ENCODE measurements around the gene FUNDC2.

Gene FUNDC2

DNA sequence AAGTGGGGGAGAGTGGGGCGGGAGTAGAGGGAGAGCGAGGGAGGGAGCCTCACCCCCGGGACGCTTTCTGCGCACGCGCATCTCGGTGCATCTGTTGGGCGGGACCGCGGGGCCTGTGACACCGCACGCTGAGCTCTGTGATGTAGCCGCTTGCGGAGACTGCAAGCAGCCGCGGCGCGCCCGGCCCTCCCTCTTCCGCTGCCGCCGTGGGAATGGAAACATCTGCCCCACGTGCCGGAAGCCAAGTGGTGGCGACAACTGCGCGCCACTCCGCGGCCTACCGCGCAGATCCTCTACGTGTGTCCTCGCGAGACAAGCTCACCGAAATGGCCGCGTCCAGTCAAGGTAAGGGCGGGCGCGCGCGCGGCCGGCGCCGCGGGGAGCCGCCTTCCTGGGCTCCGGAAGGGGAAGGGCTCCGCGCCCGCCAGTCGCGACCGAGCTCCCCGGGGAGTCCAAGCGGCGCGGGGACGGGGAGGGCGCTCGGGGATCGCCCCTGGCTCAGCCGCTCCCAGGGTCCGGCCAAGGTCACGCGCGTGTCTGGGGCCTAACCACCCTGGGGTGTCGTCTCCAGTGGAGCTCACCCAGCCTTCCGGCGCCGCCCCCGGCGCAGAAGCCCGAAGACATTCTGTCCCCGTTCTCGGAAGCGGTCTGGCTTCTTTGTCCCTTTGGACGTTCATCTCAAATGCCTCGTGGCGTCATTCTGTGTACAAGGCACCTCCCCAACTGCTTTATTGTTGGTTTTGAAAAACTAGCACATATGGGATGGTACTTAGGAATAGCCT lies at the start of gene FUNDC2:
FUNDC2 (plus strand) TSS at position 118 of the 782 bp plus-strand sequence; CDS start at position 213, 95 bp downstream.
- TF ChIP-seq ZFX (IDR thresholded peaks at IDR 0.05; ENCODE audit: borderline replicate concordance) = no peak
- no peak for TF ChIP-seq CTCF (IDR thresholded peaks at IDR 0.05)
- peak within 1 kb of the TSS; percentile 94 for H3K27ac ChIP-seq

DNA sequence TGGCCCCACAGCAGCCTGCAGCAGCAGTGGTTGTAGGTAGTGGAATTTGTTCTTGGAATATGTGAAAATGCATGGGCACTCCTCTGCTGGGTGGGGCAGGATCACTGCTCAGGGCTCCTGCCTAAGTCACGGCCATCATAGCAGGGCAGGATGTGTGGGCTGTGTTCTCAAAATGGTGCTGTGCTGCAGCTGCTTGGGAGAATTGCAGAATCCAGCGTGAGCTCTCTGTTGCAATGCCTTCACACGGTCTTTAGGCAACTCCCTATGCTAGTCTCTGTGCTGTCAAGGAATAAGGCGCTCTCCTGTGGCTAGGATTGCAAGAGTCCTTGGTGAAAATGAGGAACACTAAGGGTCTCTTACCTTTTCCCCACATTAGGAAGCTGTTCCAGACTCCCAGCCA lies 47.0 kb upstream of the FUNDC2 start:
- TF ChIP-seq ZFX (IDR thresholded peaks at IDR 0.05; ENCODE audit: borderline replicate concordance) (no peak), CTCF (IDR thresholded peaks at IDR 0.05) (no peak)
- H3K27ac ChIP-seq = no peak overlapping the region

DNA sequence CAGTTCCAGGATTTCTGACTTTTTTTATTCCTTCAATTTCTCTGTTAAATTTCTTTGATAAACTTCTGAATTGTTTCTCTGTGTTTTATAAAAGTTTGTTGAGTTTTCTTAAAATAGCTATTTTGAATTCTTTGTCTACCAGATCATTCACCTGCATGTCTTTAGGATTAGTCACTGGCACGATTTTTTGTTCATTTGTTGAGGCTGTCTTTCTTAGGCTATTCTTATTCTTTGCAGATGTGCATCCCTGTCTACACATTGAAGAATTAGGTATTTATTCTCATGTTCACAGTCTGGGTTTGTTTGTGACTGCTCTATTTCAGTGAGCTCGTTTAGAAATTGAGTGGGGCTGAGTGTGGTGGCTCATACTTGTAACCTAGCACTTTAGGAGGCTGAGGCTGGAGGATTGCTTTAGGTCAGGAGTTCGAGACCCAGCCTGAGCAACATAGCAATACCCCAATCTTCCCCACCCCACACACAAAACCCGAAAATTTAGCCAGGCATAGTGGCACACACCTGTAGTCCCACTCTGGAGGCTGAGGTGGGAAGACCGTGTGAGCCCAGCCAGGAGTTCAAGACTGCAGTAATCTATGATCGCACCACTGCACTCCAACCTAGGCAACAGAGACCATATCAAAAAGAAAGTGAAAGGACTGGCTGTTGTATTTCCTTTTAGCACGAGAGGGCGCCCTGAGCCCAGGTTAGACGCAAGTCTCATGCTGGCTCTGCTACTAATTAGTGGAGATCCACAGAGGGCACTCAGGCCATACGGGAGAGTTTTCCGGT lies 46.1 kb upstream of the FUNDC2 start:
- TF ChIP-seq CTCF (IDR thresholded peaks at IDR 0.05) = peak; percentile 71
- TF ChIP-seq ZFX (IDR thresholded peaks at IDR 0.05; ENCODE audit: borderline replicate concordance) = no peak
- H3K27ac ChIP-seq = no peak overlapping the region

- TF ChIP-seq CTCF (IDR thresholded peaks at IDR 0.05) (peak; percentile 37), ZFX (IDR thresholded peaks at IDR 0.05; ENCODE audit: borderline replicate concordance) (no peak)
- H3K27ac ChIP-seq = no peak overlapping the region
Measured at GRCh38 chrX:154981116-154981411, 45.6 kb upstream of the FUNDC2 start.

DNA sequence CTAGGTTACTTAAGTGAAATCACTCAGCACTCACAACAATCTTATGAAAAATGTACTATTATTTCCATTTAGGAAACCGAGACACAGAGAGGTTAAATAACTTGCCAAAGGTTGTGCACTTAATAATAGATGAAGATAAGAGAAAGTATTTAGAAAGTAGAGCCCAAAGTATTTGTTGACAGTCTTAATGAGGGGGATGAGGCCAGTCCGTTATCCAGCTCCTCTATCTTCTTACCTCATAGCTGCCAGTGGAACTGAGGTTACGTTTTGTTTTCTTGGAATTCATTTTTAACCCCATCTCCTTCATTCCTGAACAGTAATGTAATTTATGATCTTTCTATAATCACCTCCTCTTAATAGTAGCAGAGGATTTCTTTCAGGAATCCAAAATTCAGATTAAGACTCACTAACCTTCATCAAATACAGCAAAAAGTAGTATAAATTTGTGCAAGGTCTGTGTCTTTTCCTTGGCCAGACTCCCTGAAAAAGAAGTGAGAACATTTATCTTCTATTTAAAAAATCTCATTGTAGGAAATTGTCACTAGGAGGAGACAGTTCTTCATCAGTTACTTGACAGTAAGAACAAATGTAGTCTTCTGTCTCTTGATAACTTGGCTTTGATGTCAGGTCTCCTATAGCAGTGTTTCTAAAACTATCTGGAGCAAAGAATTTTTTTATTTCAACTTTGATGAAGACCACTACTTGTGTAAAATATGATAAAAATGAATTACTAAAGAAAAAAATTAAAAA lies 39.6 kb upstream of the FUNDC2 start:
- TF ChIP-seq CTCF (IDR thresholded peaks at IDR 0.05) = no peak
- TF ChIP-seq ZFX (IDR thresholded peaks at IDR 0.05; ENCODE audit: borderline replicate concordance) = no peak
- H3K27ac ChIP-seq = no peak overlapping the region

- TF ChIP-seq CTCF (IDR thresholded peaks at IDR 0.05) = no peak
- no peak for TF ChIP-seq ZFX (IDR thresholded peaks at IDR 0.05; ENCODE audit: borderline replicate concordance)
- no peak overlapping the region for H3K27ac ChIP-seq
Measured at GRCh38 chrX:154987940-154988339, 38.7 kb upstream of the FUNDC2 start.

Measured in 22Rv1 (cell line).